ENCODE measurements around the gene CNST. TPM values are rescaled to one million over a fixed set of nuclear protein-coding genes. Genes with fewer than 3 reads are reported as not detected.

CNST gene
- total RNA-seq, 1 donor from 2014 or later = 14.6 TPM

GRCh38 chr1:246532519-246532918, 33.7 kb upstream of the CNST start:
- TF ChIP-seq CTCF (IDR thresholded peaks at IDR 0.05; ENCODE audit: unreplicated experiment) = no peak
- peaks cover 3% of the 10 kb centered on the region for H3K27me3 Mint-ChIP-seq (ENCODE audit: unreplicated experiment)
- DNase-seq (ENCODE audit: low spot score) = no peak
- no peaks in the 10 kb centered on the region for H3K4me1 Mint-ChIP-seq (ENCODE audit: unreplicated experiment)
- no peak overlapping the region for H3K27ac Mint-ChIP-seq (ENCODE audit: unreplicated experiment)
- peaks cover 13% of the 10 kb centered on the region for H3K9me3 Mint-ChIP-seq (ENCODE audit: unreplicated experiment)
- peaks cover 7% of the 10 kb centered on the region for H3K36me3 Mint-ChIP-seq (ENCODE audit: low read depth, unreplicated experiment)
- no peak overlapping the region for H3K4me3 Mint-ChIP-seq (ENCODE audit: unreplicated experiment)

GRCh38 chr1:246533371-246533905, 32.8 kb upstream of the CNST start:
- H3K36me3 Mint-ChIP-seq (ENCODE audit: low read depth, unreplicated experiment) = peaks cover 7% of the 10 kb centered on the region
- H3K27me3 Mint-ChIP-seq (ENCODE audit: unreplicated experiment) = peaks cover 3% of the 10 kb centered on the region
- no peak overlapping the region for H3K4me3 Mint-ChIP-seq (ENCODE audit: unreplicated experiment)
- H3K4me1 Mint-ChIP-seq (ENCODE audit: unreplicated experiment) = no peaks in the 10 kb centered on the region
- peaks cover 13% of the 10 kb centered on the region for H3K9me3 Mint-ChIP-seq (ENCODE audit: unreplicated experiment)
- TF ChIP-seq CTCF (IDR thresholded peaks at IDR 0.05; ENCODE audit: unreplicated experiment) = no peak
- no peak for DNase-seq (ENCODE audit: low spot score)
- H3K27ac Mint-ChIP-seq (ENCODE audit: unreplicated experiment) = no peak overlapping the region

GRCh38 chr1:246534114-246534513, 32.1 kb upstream of the CNST start:
- TF ChIP-seq CTCF (IDR thresholded peaks at IDR 0.05; ENCODE audit: unreplicated experiment) = no peak
- Mint-ChIP-seq H3K9me3 (ENCODE audit: unreplicated experiment) (peaks cover 13% of the 10 kb centered on the region), H3K4me1 (ENCODE audit: unreplicated experiment) (no peaks in the 10 kb centered on the region), H3K4me3 (ENCODE audit: unreplicated experiment) (no peak overlapping the region), H3K27ac (ENCODE audit: unreplicated experiment) (no peak overlapping the region), H3K27me3 (ENCODE audit: unreplicated experiment) (peaks cover 3% of the 10 kb centered on the region), H3K36me3 (ENCODE audit: low read depth, unreplicated experiment) (peaks cover 7% of the 10 kb centered on the region)
- DNase-seq (ENCODE audit: low spot score) = no peak

- peaks cover 2% of the 10 kb centered on the region for H3K27me3 Mint-ChIP-seq (ENCODE audit: unreplicated experiment)
- TF ChIP-seq CTCF (IDR thresholded peaks at IDR 0.05; ENCODE audit: unreplicated experiment) = no peak
- no peaks in the 10 kb centered on the region for H3K4me1 Mint-ChIP-seq (ENCODE audit: unreplicated experiment)
- H3K27ac Mint-ChIP-seq (ENCODE audit: unreplicated experiment) = no peak overlapping the region
- no peak for DNase-seq (ENCODE audit: low spot score)
- H3K36me3 Mint-ChIP-seq (ENCODE audit: low read depth, unreplicated experiment) = peaks cover 7% of the 10 kb centered on the region
- H3K9me3 Mint-ChIP-seq (ENCODE audit: unreplicated experiment) = no peaks in the 10 kb centered on the region
- no peak overlapping the region for H3K4me3 Mint-ChIP-seq (ENCODE audit: unreplicated experiment)
Measured at GRCh38 chr1:246537441-246537840, 28.8 kb upstream of the CNST start.

- Mint-ChIP-seq H3K4me3 (ENCODE audit: unreplicated experiment) (no peak overlapping the region), H3K27me3 (ENCODE audit: unreplicated experiment) (peaks cover 2% of the 10 kb centered on the region), H3K27ac (ENCODE audit: unreplicated experiment) (no peak overlapping the region), H3K9me3 (ENCODE audit: unreplicated experiment) (no peaks in the 10 kb centered on the region), H3K36me3 (ENCODE audit: low read depth, unreplicated experiment) (peaks cover 7% of the 10 kb centered on the region), H3K4me1 (ENCODE audit: unreplicated experiment) (no peaks in the 10 kb centered on the region)
- TF ChIP-seq CTCF (IDR thresholded peaks at IDR 0.05; ENCODE audit: unreplicated experiment) = no peak
- no peak for DNase-seq (ENCODE audit: low spot score)
Measured at GRCh38 chr1:246537887-246538286, 28.4 kb upstream of the CNST start.
